ENCODE measurements around the gene TBC1D4. TPM values are rescaled to one million over a fixed set of nuclear protein-coding genes. Genes with fewer than 3 reads are reported as not detected.

TBC1D4 gene
- total RNA-seq, 1 donor from 2014 or later = 12.2 TPM

GRCh38 chr13:75384879-75385707 lies 96.9 kb downstream of the TBC1D4 start:
- no peak for ATAC-seq

GRCh38 chr13:75383064-75383715 lies 98.8 kb downstream of the TBC1D4 start:
- ATAC-seq = no peak

- no peak for ATAC-seq
Observed at GRCh38 chr13:75378301-75378700, 103.7 kb downstream of the TBC1D4 start.

GRCh38 chr13:75376792-75377402 lies 105.1 kb downstream of the TBC1D4 start:
- no peak for ATAC-seq

- no peak for ATAC-seq
Observed at GRCh38 chr13:75375329-75375728, 106.6 kb downstream of the TBC1D4 start.

- ATAC-seq = no peak
Observed at GRCh38 chr13:75373988-75374387, 108.0 kb downstream of the TBC1D4 start.

- ATAC-seq = no peak
Observed at GRCh38 chr13:75372923-75373841, 108.8 kb downstream of the TBC1D4 start.

GRCh38 chr13:75372517-75372916 lies 109.5 kb downstream of the TBC1D4 start:
- peak; percentile 65 for ATAC-seq

GRCh38 chr13:75371203-75371602 lies 110.8 kb downstream of the TBC1D4 start:
- no peak for ATAC-seq

GRCh38 chr13:75370774-75371173 lies 111.2 kb downstream of the TBC1D4 start:
- ATAC-seq = no peak

GRCh38 chr13:75369981-75370380 lies 112.0 kb downstream of the TBC1D4 start:
- no peak for ATAC-seq

- ATAC-seq = no peak
Observed at GRCh38 chr13:75368167-75368566, 113.8 kb downstream of the TBC1D4 start.

- ATAC-seq = no peak
Observed at GRCh38 chr13:75366380-75367280, 115.3 kb downstream of the TBC1D4 start.

- ATAC-seq = peak; percentile 83
Observed at GRCh38 chr13:75365724-75366173, 116.2 kb downstream of the TBC1D4 start.

GRCh38 chr13:75364131-75364713 lies 117.7 kb downstream of the TBC1D4 start:
- ATAC-seq = peak; percentile 89

GRCh38 chr13:75363371-75363770 lies 118.6 kb downstream of the TBC1D4 start:
- ATAC-seq = no peak

- ATAC-seq = no peak
Observed at GRCh38 chr13:75362026-75362425, 119.9 kb downstream of the TBC1D4 start.

- no peak for ATAC-seq
Observed at GRCh38 chr13:75360170-75360569, 121.8 kb downstream of the TBC1D4 start.

- no peak for ATAC-seq
Observed at GRCh38 chr13:75359266-75359665, 122.7 kb downstream of the TBC1D4 start.

- peak; percentile 69 for ATAC-seq
Observed at GRCh38 chr13:75357576-75358289, 124.2 kb downstream of the TBC1D4 start.

All from esophagus mucosa (tissue), 1 donor.